ENCODE measurements around the gene ANKRD44. TPM values are rescaled to one million over a fixed set of nuclear protein-coding genes. Genes with fewer than 3 reads are reported as not detected.

Gene ANKRD44
- total RNA-seq, 1 donor from 2014 or later: 5.6 TPM

- DNase-seq: peak; percentile 64
Observed at GRCh38 chr2:197286805-197287595, 23.6 kb downstream of the ANKRD44 start.

GRCh38 chr2:197285361-197285760 lies 25.2 kb downstream of the ANKRD44 start:
- no peak for DNase-seq

- no peak for DNase-seq
Observed at GRCh38 chr2:197284956-197285355, 25.6 kb downstream of the ANKRD44 start.

- DNase-seq: peak; percentile 17
Observed at GRCh38 chr2:197281421-197281820, 29.2 kb downstream of the ANKRD44 start.

- no peak for DNase-seq
Observed at GRCh38 chr2:197280015-197280702, 30.4 kb downstream of the ANKRD44 start.

GRCh38 chr2:197278799-197279763 lies 31.5 kb downstream of the ANKRD44 start:
- DNase-seq: no peak

GRCh38 chr2:197277794-197278193 lies 32.8 kb downstream of the ANKRD44 start:
- no peak for DNase-seq

GRCh38 chr2:197276156-197276555 lies 34.4 kb downstream of the ANKRD44 start:
- no peak for DNase-seq

- DNase-seq: no peak
Observed at GRCh38 chr2:197274937-197275336, 35.6 kb downstream of the ANKRD44 start.

- DNase-seq: no peak
Observed at GRCh38 chr2:197274349-197274748, 36.2 kb downstream of the ANKRD44 start.

- DNase-seq: peak; percentile 24
Observed at GRCh38 chr2:197273485-197273884, 37.1 kb downstream of the ANKRD44 start.

- no peak for DNase-seq
Observed at GRCh38 chr2:197270601-197271000, 40.0 kb downstream of the ANKRD44 start.

- no peak for DNase-seq
Observed at GRCh38 chr2:197269815-197270214, 40.8 kb downstream of the ANKRD44 start.

GRCh38 chr2:197268786-197269584 lies 41.6 kb downstream of the ANKRD44 start:
- no peak for DNase-seq

- DNase-seq: no peak
Observed at GRCh38 chr2:197266477-197266876, 44.1 kb downstream of the ANKRD44 start.

- DNase-seq: no peak
Observed at GRCh38 chr2:197265924-197266323, 44.7 kb downstream of the ANKRD44 start.

GRCh38 chr2:197265036-197265435 lies 45.5 kb downstream of the ANKRD44 start:
- DNase-seq: no peak

- DNase-seq: no peak
Observed at GRCh38 chr2:197264332-197264731, 46.2 kb downstream of the ANKRD44 start.

GRCh38 chr2:197263077-197263476 lies 47.5 kb downstream of the ANKRD44 start:
- no peak for DNase-seq

- DNase-seq: peak; percentile 41
Observed at GRCh38 chr2:197261808-197262226, 48.8 kb downstream of the ANKRD44 start.

- no peak for DNase-seq
Observed at GRCh38 chr2:197259470-197259999, 51.0 kb downstream of the ANKRD44 start.

- DNase-seq: no peak
Observed at GRCh38 chr2:197258580-197258979, 52.0 kb downstream of the ANKRD44 start.
